Erythroblast (primary cell): ENCODE results near the gene USP8.

Source experiments
- GATA1 ChIP-seq: IDR thresholded peaks from 2 replicates; pipeline ENCODE4 v1.6.1; 2011; ENCODE audit warnings: low read depth, mild to moderate bottlenecking, control low read depth, low read length, moderate library complexity
- POLR2A ChIP-seq: IDR thresholded peaks from 2 replicates; pipeline ENCODE4 v1.6.1; 2011; ENCODE audit warnings: mild to moderate bottlenecking, low read length

GRCh38 chr15:50452927-50453326, 28.7 kb downstream of the USP8 start:
- TF ChIP-seq POLR2A (no peak), GATA1 (no peak)
